H1 (cell line): ENCODE measurements around the gene NFYB. TPM values are rescaled to one million over a fixed set of nuclear protein-coding genes. Genes with fewer than 3 reads are reported as not detected.

Experiments used
- CTCF ChIA-PET: fragments of 300-600 bp; sonication (Branson Sonifier 250); formaldehyde crosslinking; loops from one replicate; lab custom pipeline; 2021; ENCODE audit not compliant: partially characterized antibody; lab: Charles Lee
- POLR2A ChIA-PET: fragments of 300-600 bp; sonication (Branson Sonifier 250); formaldehyde crosslinking; loops from one replicate; lab custom pipeline; 2021; ENCODE audit warnings: inconsistent platforms; ENCODE audit not compliant: partially characterized antibody; lab: Charles Lee
- DNase-seq, 2 experiments: peaks; one replicate each; pipeline versions ENCODE4 v3.0.0 to v3.0.0-alpha.2; 2010 to 2022; ENCODE audit warnings: low spot score in 2 of 2, low read depth in 1 of 2, mixed read lengths in 1 of 2
- FAIRE-seq: peaks from 2 replicates; lab custom pipeline; 2011; peaks lifted over from hg19 to GRCh38; lab: Jason Lieb, UNC
- H2AFZ ChIP-seq: 2 replicates; pipeline ENCODE4 v1.8.1; 2012; ENCODE audit warnings: low read length, inconsistent platforms
- H2AK5ac ChIP-seq: 2 replicates; pipeline ENCODE4 v1.6.1; 2013; ENCODE audit warnings: low read depth, low read length
- H2BK120ac ChIP-seq: replicated peaks from 2 replicates; pipeline ENCODE3; 2013; ENCODE audit warnings: low read depth, low read length, inconsistent platforms
- H2BK12ac ChIP-seq: 2 replicates; pipeline ENCODE4 v1.6.1; 2013; ENCODE audit warnings: low read depth, low read length
- H2BK15ac ChIP-seq: 2 replicates; pipeline ENCODE4 v1.6.1; 2013; ENCODE audit warnings: low read length
- H2BK20ac ChIP-seq: 2 replicates; pipeline ENCODE4 v1.6.1; 2013; ENCODE audit warnings: low read length
- H2BK5ac ChIP-seq: 2 replicates; pipeline ENCODE4 v1.6.1; 2013; ENCODE audit warnings: low read depth, low read length
- H3K14ac ChIP-seq: 2 replicates; pipeline ENCODE4 v1.6.1; 2013; ENCODE audit warnings: inconsistent platforms; ENCODE audit not compliant: insufficient read length
- H3K18ac ChIP-seq: 2 replicates; pipeline ENCODE4 v1.6.1; 2013; ENCODE audit warnings: low read length; ENCODE audit errors: extremely low read depth
- H3K23ac ChIP-seq: 2 replicates; pipeline ENCODE4 v1.6.1; 2013; ENCODE audit warnings: inconsistent platforms; ENCODE audit not compliant: insufficient read length
- H3K23me2 ChIP-seq: 2 replicates; pipeline ENCODE4 v1.6.1; 2013; ENCODE audit warnings: low read depth, low read length
- H3K27ac ChIP-seq: 2 replicates; pipeline ENCODE4 v1.6.1; 2011; ENCODE audit warnings: low read depth, low read length, inconsistent platforms
- H3K27me3 ChIP-seq, 4 experiments: replicated peaks in 1 of 4; 1 replicate in 1 of 4; 2 replicates in 3 of 4; pipeline versions ENCODE4 v1.6.1 to v1.8.1; 2011 to 2013; ENCODE audit warnings: low read length in 3 of 4, mild to moderate bottlenecking in 3 of 4, inconsistent platforms in 2 of 4, mixed read lengths in 2 of 4, moderate library complexity in 1 of 4; ENCODE audit not compliant: control insufficient read depth in 3 of 4, insufficient read depth in 3 of 4; ENCODE audit errors: extremely low read depth in 1 of 4
- H3K36me3 ChIP-seq, 4 experiments: 2 replicates each; pipeline versions ENCODE4 v1.6.1 to v1.8.1; 2011 to 2013; ENCODE audit warnings: mild to moderate bottlenecking in 4 of 4, low read length in 3 of 4, moderate library complexity in 2 of 4, control low read depth in 1 of 4, inconsistent platforms in 1 of 4; ENCODE audit not compliant: insufficient read depth in 4 of 4, control insufficient read depth in 2 of 4
- H3K4ac ChIP-seq: replicated peaks from 2 replicates; pipeline ENCODE3; 2013; ENCODE audit warnings: low read length, low read depth, mixed read lengths, inconsistent platforms; ENCODE audit not compliant: insufficient read length
- H3K4me1 ChIP-seq, 4 experiments: replicated peaks in 1 of 4; 1 replicate in 1 of 4; 2 replicates in 3 of 4; pipeline versions ENCODE4 v1.6.1 to v1.8.1; 2011 to 2013; ENCODE audit warnings: low read length in 3 of 4, inconsistent platforms in 2 of 4, mixed read lengths in 1 of 4; ENCODE audit not compliant: insufficient read depth in 4 of 4, control insufficient read depth in 3 of 4
- H3K4me2 ChIP-seq, 2 experiments: 2 replicates each; pipeline versions ENCODE4 v1.6.1 to v1.8.1; 2011 to 2013; ENCODE audit warnings: low read depth in 2 of 2, low read length in 2 of 2, control low read depth in 1 of 2, inconsistent platforms in 1 of 2, mild to moderate bottlenecking in 1 of 2; ENCODE audit not compliant: insufficient read depth in 1 of 2
- H3K4me3 ChIP-seq, 4 experiments: fragments of 200-600, 300-600 bp in 1 of 4; sonication (generic), shearing (Covaris generic), sonication (Bioruptor Twin) in 1 of 4; 2 replicates each; pipeline versions ENCODE4 v1.5.1 to v1.8.1; 2011 to 2016; ENCODE audit warnings: low read length in 4 of 4, low read depth in 3 of 4, control low read depth in 2 of 4, inconsistent platforms in 2 of 4, mild to moderate bottlenecking in 2 of 4, mixed read lengths in 1 of 4, moderate library complexity in 1 of 4; ENCODE audit not compliant: insufficient read depth in 2 of 4; ENCODE audit errors: extremely low read depth in 1 of 4
- H3K56ac ChIP-seq: replicated peaks from 2 replicates; pipeline ENCODE3; 2013; ENCODE audit warnings: low read depth, mild to moderate bottlenecking, mixed read lengths, low read length, inconsistent platforms; ENCODE audit not compliant: insufficient read length
- H3K79me1 ChIP-seq: 2 replicates; pipeline ENCODE4 v1.6.1; 2013; ENCODE audit warnings: low read depth, low read length, control low read depth
- H3K79me2 ChIP-seq, 2 experiments: 2 replicates each; pipeline versions ENCODE4 v1.6.1 to v1.8.1; 2012 to 2013; ENCODE audit warnings: low read length in 2 of 2, mild to moderate bottlenecking in 2 of 2, inconsistent platforms in 1 of 2; ENCODE audit not compliant: insufficient read depth in 2 of 2, control insufficient read depth in 1 of 2
- H3K9ac ChIP-seq, 4 experiments: replicated peaks in 1 of 4; 1 replicate in 1 of 4; 2 replicates in 3 of 4; pipeline versions ENCODE4 v1.6.1 to v1.8.1; 2011 to 2013; ENCODE audit warnings: low read depth in 3 of 4, low read length in 3 of 4, control low read depth in 2 of 4, mild to moderate bottlenecking in 2 of 4, moderate library complexity in 2 of 4, inconsistent platforms in 1 of 4; ENCODE audit errors: extremely low read depth in 1 of 4
- H3K9me3 ChIP-seq, 2 experiments: 2 replicates each; pipeline versions ENCODE4 v1.6.1 to v1.8.1; 2012 to 2013; ENCODE audit warnings: mild to moderate bottlenecking in 2 of 2, moderate library complexity in 2 of 2, control low read depth in 1 of 2, inconsistent platforms in 1 of 2, low read depth in 1 of 2, low read length in 1 of 2, mixed read lengths in 1 of 2; ENCODE audit not compliant: insufficient read depth in 2 of 2
- H4K20me1 ChIP-seq, 2 experiments: replicated peaks in 1 of 2; 2 replicates each; pipeline versions ENCODE3 to v1.8.1; 2011 to 2013; ENCODE audit warnings: inconsistent platforms in 2 of 2, low read length in 2 of 2, mild to moderate bottlenecking in 1 of 2; ENCODE audit not compliant: insufficient read depth in 2 of 2, control insufficient read depth in 1 of 2
- H4K5ac ChIP-seq: 2 replicates; pipeline ENCODE4 v1.6.1; 2013; ENCODE audit warnings: low read length, low read depth, mixed read lengths, inconsistent platforms; ENCODE audit not compliant: insufficient read length
- H4K8ac ChIP-seq: 2 replicates; pipeline ENCODE4 v1.8.0; 2013; ENCODE audit warnings: mild to moderate bottlenecking, moderate library complexity, low read length, inconsistent platforms; ENCODE audit not compliant: insufficient read depth; ENCODE audit errors: extremely low read depth
- H4K91ac ChIP-seq: replicated peaks from 2 replicates; pipeline ENCODE3; 2013; ENCODE audit warnings: low read length, mixed read lengths, inconsistent platforms; ENCODE audit not compliant: insufficient read length
- HDAC6 ChIP-seq: IDR thresholded peaks from one replicate; pipeline ENCODE4 v1.7.1; 2012; ENCODE audit warnings: low read depth, mild to moderate bottlenecking, inconsistent platforms, low read length, moderate library complexity
- KDM1A ChIP-seq: fragments of 200-600, 300-600 bp; sonication (generic); IDR thresholded peaks from 2 replicates; pipeline ENCODE4 v1.7.1; 2016; ENCODE audit warnings: mild to moderate bottlenecking, low read length, borderline replicate concordance
- TAF7 ChIP-seq: optimal IDR thresholded peaks from 2 replicates; pipeline ENCODE3; 2011; ENCODE audit warnings: low read depth, mild to moderate bottlenecking, inconsistent platforms, low read length, moderate library complexity, borderline replicate concordance
- ZNF274 ChIP-seq: IDR thresholded peaks from 2 replicates; pipeline ENCODE4 v1.7.0; 2012; ENCODE audit warnings: low read length, borderline replicate concordance; ENCODE audit errors: extremely low read depth
- WGBS, 2 experiments: shearing (Covaris generic) in 1 of 2; methylation state at CpG; one replicate each; pipeline versions ENCODE4 v1.1.6 to v1.1.7; 2013 to 2015; ENCODE audit warnings: low lambda C conversion rate in 2 of 2, mixed read lengths in 2 of 2, inconsistent platforms in 1 of 2, low coverage in 1 of 2, missing lambda C conversion rate in 1 of 2; ENCODE audit not compliant: insufficient replicate concordance in 2 of 2, insufficient coverage in 1 of 2, insufficient read length in 1 of 2; ENCODE audit errors: extremely low coverage in 1 of 2, missing lambda C conversion rate in 1 of 2; 5-methylcytosine and 5-hydroxymethylcytosine counted together
- polyA plus RNA-seq, 7 experiments: library from polyadenylated mRNA; depleted of rRNA in 3 of 7; stranded (reverse) in 5 of 7; unstranded in 2 of 7; fragments of >200 nt in 5 of 7; fragments of 200-250 nt in 2 of 7; gene quantifications; 1 replicate in 5 of 7; 2 replicates in 1 of 7; 4 replicates in 1 of 7; pipeline versions ENCODE4 v1.2.1 to v1.2.3, GENCODE V29; 2011 to 2013; ENCODE audit warnings: missing spikeins in 2 of 7, mixed read lengths in 2 of 7
- total RNA-seq: library from RNA; stranded (reverse); fragmentation: NEBNext Ultra II Directional; extraction: Animal tissue kit (Norgen Biotek cat#: 25700); gene quantifications from 2 replicates; pipeline ENCODE4 v1.2.1, GENCODE V29; 2021

The NFYB gene
- total and polyA plus RNA-seq, 2 of the 8 experiments (the other 6 are each of a cell fraction or from before 2014, with no cell fraction given), result 29.1 to 43.5 TPM

GRCh38 chr12:104168596-104168995 lies 30.6 kb upstream of the NFYB start:
- 94% methylated on average over 5 of the region's 5 CpGs; no CpG with 5 or more reads in 1 of the 2 experiments for WGBS, 2 experiments
- no peak overlapping the region for H3K56ac ChIP-seq
- H3K14ac ChIP-seq, result no peak overlapping the region
- DNase-seq (no peak), FAIRE-seq (no peak)
- no peak overlapping the region for H2BK20ac ChIP-seq
- no peak overlapping the region for H2AFZ ChIP-seq
- no peak overlapping the region for H2BK120ac ChIP-seq
- ChIA-PET POLR2A (no interaction called here), CTCF (no interaction called here)
- H3K36me3 ChIP-seq, result no peaks in the 10 kb centered on the region; a peak in 1 of 8 replicates
- H2BK15ac ChIP-seq, result no peak overlapping the region
- H3K4ac ChIP-seq, result no peak overlapping the region
- no peak overlapping the region for H3K9ac ChIP-seq
- H3K79me2 ChIP-seq, result no peaks in the 10 kb centered on the region
- H2BK12ac ChIP-seq, result no peak overlapping the region
- H3K4me2 ChIP-seq, result no peak overlapping the region
- no peak overlapping the region for H3K27ac ChIP-seq
- H2BK5ac ChIP-seq, result no peak overlapping the region
- no peak overlapping the region for H4K5ac ChIP-seq
- no peaks in the 10 kb centered on the region for H4K20me1 ChIP-seq
- H2AK5ac ChIP-seq, result no peak overlapping the region
- H3K27me3 ChIP-seq, result no peaks in the 10 kb centered on the region
- no peaks in the 10 kb centered on the region for H3K23me2 ChIP-seq
- H3K23ac ChIP-seq, result no peak overlapping the region
- H3K18ac ChIP-seq, result no peak overlapping the region
- no peak overlapping the region for H3K4me3 ChIP-seq
- no peak overlapping the region for H4K8ac ChIP-seq
- TF ChIP-seq ZNF274 (no peak), TAF7 (no peak), HDAC6 (no peak), KDM1A (no peak)
- H4K91ac ChIP-seq, result no peak overlapping the region
- H3K9me3 ChIP-seq, result no peaks in the 10 kb centered on the region
- no peaks in the 10 kb centered on the region for H3K4me1 ChIP-seq
- H3K79me1 ChIP-seq, result no peaks in the 10 kb centered on the region
